HUES48 (cell line): ENCODE data around the gene ANO2.
"Not testable (repeated sequence)": the region's sequence is repeated elsewhere in the genome, so short reads cannot be mapped to it uniquely, and the experiment has no call there.

ENCODE experiments used
- H3K27ac ChIP-seq: one replicate; pipeline ENCODE4 v1.7.0; 2013; ENCODE audit warnings: low read depth, low read length, inconsistent platforms
- H3K27me3 ChIP-seq: 2 replicates; pipeline ENCODE4 v1.6.1; 2013; ENCODE audit warnings: mild to moderate bottlenecking, low read length; ENCODE audit not compliant: control insufficient read depth, insufficient read depth
- H3K36me3 ChIP-seq: 2 replicates; pipeline ENCODE4 v1.6.1; 2013; ENCODE audit warnings: low read length; ENCODE audit not compliant: control insufficient read depth, insufficient read depth
- H3K4me1 ChIP-seq: 2 replicates; pipeline ENCODE4 v1.6.1; 2013; ENCODE audit warnings: mild to moderate bottlenecking, low read length; ENCODE audit not compliant: control insufficient read depth, insufficient read depth
- H3K4me3 ChIP-seq: 2 replicates; pipeline ENCODE4 v1.5.1; 2013; ENCODE audit warnings: mild to moderate bottlenecking, low read depth, low read length
- H3K9ac ChIP-seq: 2 replicates; pipeline ENCODE4 v1.6.1; 2013; ENCODE audit warnings: mild to moderate bottlenecking, low read depth, low read length, moderate library complexity
- H3K9me3 ChIP-seq: 2 replicates; pipeline ENCODE4 v1.6.1; 2013; ENCODE audit warnings: low read length; ENCODE audit not compliant: control insufficient read depth, insufficient read depth

Gene ANO2

DNA sequence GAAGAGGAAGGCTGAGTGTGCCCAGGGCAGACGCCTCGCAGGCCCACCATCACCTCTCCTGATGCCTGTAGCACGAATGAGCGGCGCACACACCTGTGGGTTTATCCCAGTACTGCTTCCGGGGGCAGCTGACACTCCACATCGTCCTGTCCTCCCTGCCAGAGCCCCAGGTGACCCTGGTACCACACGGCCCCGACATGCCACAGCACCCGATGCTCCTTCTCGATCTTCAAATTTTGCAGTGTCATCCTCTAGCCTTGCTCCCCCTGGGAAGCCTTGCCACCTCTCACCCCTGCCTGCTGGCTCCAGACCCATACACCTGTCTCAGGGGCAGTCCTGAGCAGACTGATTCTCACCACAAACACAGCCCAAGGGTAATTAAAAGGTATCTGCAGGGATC is 40.6 kb downstream of the ANO2 start:
- Histone ChIP-seq H3K4me3 (no peak overlapping the region), H3K36me3 (no peaks in the 10 kb centered on the region), H3K27me3 (no peaks in the 10 kb centered on the region), H3K9ac (no peak overlapping the region), H3K27ac (no peak overlapping the region), H3K9me3 (no peaks in the 10 kb centered on the region), H3K4me1 (0 out of 2 replicates have a peak, but pooled peaks cover 5% of the 10 kb centered on the region)

DNA sequence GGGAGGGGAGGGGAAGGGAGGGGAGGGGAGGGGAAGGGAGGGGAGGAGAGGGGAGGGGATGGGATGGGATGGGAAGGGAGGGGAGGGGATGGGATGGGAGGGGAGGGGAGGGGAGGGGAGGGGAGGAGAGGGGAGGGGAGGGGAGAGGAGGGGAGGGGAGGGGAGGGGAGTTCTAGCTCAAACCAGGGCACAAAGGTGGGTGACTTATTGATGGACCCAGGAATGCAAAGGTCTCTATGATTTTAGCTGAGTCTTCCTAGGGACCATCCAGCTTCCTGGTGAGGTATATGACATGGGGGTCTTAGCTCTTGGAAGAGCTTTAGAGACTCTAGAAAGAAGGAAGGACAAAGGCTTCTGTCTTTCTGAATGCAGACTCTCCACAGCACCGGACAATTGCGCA is 42.3 kb downstream of the ANO2 start:
- Histone ChIP-seq H3K4me1 (0 out of 2 replicates have a peak, but pooled peaks cover 5% of the 10 kb centered on the region), H3K27me3 (no peaks in the 10 kb centered on the region), H3K27ac (no peak overlapping the region), H3K9ac (no peak overlapping the region), H3K4me3 (no peak overlapping the region), H3K36me3 (no peaks in the 10 kb centered on the region), H3K9me3 (no peaks in the 10 kb centered on the region)

DNA sequence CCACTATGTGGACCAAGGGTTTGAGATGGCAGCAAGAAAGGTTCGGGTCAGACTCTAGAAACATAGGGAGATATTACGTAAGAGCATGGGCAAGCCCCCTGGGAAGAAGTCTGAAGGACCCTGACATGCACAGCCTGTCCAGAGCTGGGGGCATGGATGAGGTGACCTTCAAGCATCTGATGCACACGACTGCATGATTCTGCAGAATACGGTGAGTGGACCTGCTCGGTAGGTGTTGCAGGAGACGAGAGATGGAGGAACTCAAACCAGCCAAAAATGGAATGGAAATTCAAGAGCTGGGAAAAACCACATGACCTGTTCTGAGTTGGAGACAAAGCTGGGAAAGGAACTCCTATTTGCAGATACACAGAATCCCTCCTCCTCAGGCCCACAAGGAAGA is 43.6 kb downstream of the ANO2 start:
- no peaks in the 10 kb centered on the region for H3K9me3 ChIP-seq
- H3K4me1 ChIP-seq = 0 out of 2 replicates have a peak, but pooled peaks cover 5% of the 10 kb centered on the region
- H3K9ac ChIP-seq = no peak overlapping the region
- H3K4me3 ChIP-seq = no peak overlapping the region
- no peak overlapping the region for H3K27ac ChIP-seq
- H3K27me3 ChIP-seq = no peaks in the 10 kb centered on the region
- H3K36me3 ChIP-seq = no peaks in the 10 kb centered on the region

DNA sequence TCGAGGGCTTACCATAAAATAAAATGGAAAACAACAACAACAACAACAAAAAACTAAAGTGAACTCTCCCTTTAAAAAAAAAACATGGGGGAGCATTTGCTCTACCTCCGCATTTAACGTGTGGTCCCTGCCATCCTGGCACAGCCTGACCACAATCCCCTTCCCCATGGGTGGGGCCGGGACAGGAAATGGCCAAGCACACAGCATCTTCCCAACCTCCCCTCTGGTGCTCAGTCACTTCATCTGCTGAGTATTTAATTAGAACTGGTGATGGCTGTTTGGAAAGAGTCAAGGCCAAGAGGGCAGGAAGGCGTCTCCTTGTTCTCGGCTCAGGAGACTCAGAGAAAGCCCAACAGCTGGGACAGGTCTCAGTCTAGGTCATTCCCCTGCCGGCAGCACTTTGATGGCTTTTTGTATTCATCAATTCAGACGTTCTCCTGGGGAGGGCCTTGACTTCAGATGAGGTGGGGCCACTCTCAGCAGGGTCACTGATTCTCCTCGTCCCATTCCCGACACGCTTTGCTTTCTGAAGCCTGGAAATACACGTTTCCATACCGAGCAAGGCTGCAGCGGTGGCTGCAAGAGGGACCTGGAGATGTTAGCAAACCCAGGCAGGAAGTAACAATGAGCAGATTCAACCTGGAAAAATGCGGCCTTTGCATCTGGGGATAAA is 44.4 kb downstream of the ANO2 start:
- no peaks in the 10 kb centered on the region for H3K9me3 ChIP-seq
- 0 out of 2 replicates have a peak, but pooled peaks cover 5% of the 10 kb centered on the region for H3K4me1 ChIP-seq
- no peaks in the 10 kb centered on the region for H3K27me3 ChIP-seq
- H3K4me3 ChIP-seq = no peak overlapping the region
- no peak overlapping the region for H3K27ac ChIP-seq
- H3K9ac ChIP-seq = no peak overlapping the region
- no peaks in the 10 kb centered on the region for H3K36me3 ChIP-seq

DNA sequence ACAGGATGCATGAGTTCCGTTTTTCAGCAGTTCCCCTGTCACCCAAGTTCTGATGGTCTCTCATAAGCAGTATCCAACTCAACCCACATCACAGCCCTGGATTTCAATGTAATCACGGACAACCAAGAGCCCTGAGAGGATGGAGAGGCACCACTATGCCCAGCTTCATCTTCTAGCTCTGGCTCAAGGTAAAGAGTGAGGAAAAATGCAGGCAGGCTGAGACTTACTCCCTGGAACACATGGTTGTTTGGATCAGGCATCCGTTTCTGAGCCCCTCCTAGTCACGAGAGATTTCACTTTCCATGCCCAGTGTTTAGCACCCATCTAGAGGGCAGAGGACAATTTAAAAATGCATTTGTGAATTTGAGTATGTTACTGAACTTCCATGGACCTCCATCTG is 45.0 kb downstream of the ANO2 start:
- no peak overlapping the region for H3K4me3 ChIP-seq
- no peak overlapping the region for H3K9ac ChIP-seq
- no peak overlapping the region for H3K27ac ChIP-seq
- no peaks in the 10 kb centered on the region for H3K36me3 ChIP-seq
- H3K27me3 ChIP-seq = no peaks in the 10 kb centered on the region
- H3K4me1 ChIP-seq = 0 out of 2 replicates have a peak, but pooled peaks cover 5% of the 10 kb centered on the region
- H3K9me3 ChIP-seq = no peaks in the 10 kb centered on the region

DNA sequence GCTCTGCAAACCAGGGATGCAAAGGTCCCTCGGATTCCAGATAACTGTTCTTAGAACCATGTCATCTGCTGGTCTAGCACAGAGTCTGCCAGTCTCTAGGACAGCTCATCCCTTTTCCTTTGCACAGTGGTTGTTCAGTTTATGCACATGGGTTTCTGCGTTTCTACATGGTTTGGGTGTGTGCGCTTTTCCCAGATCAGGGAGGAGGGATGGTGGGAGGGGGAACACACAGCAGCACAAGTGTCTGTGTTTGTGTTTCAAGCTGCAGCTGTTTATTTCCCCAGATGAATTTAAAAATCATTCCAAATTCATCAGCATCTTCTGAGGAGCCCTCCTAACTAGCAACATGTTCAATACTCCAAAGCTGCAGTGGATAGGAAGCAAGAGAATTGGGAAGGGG is 45.4 kb downstream of the ANO2 start:
- no peak overlapping the region for H3K9ac ChIP-seq
- 0 out of 2 replicates have a peak, but pooled peaks cover 5% of the 10 kb centered on the region for H3K4me1 ChIP-seq
- H3K27me3 ChIP-seq = no peaks in the 10 kb centered on the region
- H3K27ac ChIP-seq = no peak overlapping the region
- no peaks in the 10 kb centered on the region for H3K36me3 ChIP-seq
- no peak overlapping the region for H3K4me3 ChIP-seq
- no peaks in the 10 kb centered on the region for H3K9me3 ChIP-seq

DNA sequence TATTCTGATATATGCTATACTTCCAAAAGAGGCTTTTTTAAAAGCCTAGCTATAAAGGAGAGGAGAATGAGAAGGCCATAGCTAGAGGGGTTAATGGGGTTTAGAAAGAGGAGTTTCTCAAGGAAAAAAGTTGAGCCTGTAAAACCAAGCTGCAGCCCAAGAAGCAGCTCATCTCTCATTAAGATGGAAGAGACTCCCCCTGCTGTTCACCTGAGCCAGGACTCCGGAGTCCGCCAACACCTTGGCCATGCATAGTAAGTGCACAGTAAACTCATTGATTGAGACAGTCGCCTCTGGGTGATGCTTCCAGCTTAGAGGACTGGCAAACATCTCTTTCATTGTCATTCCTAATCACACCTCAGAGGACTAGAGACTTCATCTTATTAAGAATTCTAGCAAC is 46.2 kb downstream of the ANO2 start:
- Histone ChIP-seq H3K4me1 (0 out of 2 replicates have a peak, but pooled peaks cover 5% of the 10 kb centered on the region), H3K9me3 (no peaks in the 10 kb centered on the region), H3K36me3 (no peaks in the 10 kb centered on the region), H3K4me3 (no peak overlapping the region), H3K27ac (no peak overlapping the region), H3K27me3 (no peaks in the 10 kb centered on the region), H3K9ac (no peak overlapping the region)

DNA sequence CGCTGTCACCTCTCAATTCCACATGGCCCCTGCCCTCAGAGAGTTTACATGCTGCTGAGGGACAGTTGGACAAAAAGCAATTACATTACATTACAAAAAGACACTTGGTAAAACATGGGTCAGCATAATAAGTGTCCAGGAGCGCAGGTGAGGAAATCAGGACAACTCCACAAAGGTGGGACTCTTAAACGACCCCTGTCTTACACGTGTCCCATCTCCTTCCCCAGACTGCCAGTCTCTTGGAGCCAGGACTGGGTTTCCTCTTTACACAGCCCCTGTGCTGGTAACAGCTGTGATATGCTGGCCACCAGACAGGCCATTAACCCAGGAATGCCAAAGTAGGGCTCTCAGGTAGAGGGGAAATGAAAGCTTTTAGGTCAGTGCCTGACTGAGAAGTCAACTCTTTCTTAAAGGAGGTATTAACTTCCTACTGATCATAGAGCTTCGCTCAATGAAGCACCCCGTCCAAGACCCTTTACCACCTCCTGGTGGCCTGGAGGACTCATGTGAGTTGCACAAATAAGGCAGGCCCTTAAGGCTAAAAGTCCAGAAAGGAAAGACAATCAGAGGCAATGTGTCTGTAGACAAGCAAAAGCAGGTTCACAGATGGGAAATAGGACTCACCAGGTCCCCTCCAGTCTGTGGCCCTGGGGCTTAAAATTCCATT is 55.5 kb downstream of the ANO2 start:
- no peak overlapping the region for H3K27ac ChIP-seq
- H3K36me3 ChIP-seq = no peaks in the 10 kb centered on the region
- no peaks in the 10 kb centered on the region for H3K27me3 ChIP-seq
- 0 out of 2 replicates have a peak, but pooled peaks cover 4% of the 10 kb centered on the region for H3K9me3 ChIP-seq
- no peaks in the 10 kb centered on the region for H3K4me1 ChIP-seq
- H3K9ac ChIP-seq = no peak overlapping the region
- H3K4me3 ChIP-seq = no peak overlapping the region

DNA sequence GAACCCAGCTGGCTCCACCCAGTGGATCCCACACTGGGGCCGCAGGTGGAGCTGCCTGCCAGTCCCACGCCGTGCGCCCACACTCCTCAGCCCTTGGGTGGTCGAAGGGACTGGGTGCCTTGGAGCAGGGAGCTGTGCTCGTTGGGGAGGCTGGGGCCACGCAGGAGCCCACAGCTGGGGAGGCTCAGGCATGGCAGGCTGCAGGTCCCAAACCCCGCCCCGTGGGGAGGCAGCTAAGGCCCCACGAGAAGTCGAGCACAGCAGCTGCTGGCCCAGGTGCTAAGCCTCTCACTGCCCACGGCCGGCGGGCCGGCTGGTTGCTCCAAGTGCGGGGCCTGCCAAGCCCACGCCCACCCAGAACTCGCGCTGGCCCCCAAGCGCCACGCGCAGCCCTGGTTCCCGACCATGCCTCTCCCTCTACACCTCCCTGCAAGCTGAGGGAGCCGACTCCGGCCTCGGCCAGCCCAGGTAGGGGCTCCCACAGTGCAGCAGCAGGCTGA is 56.2 kb downstream of the ANO2 start:
- Histone ChIP-seq H3K9ac (no peak overlapping the region), H3K27me3 (no peaks in the 10 kb centered on the region), H3K4me1 (no peaks in the 10 kb centered on the region), H3K9me3 (0 out of 2 replicates have a peak, but pooled peaks cover 4% of the 10 kb centered on the region), H3K4me3 (no peak overlapping the region), H3K36me3 (no peaks in the 10 kb centered on the region), H3K27ac (no peak overlapping the region)

DNA sequence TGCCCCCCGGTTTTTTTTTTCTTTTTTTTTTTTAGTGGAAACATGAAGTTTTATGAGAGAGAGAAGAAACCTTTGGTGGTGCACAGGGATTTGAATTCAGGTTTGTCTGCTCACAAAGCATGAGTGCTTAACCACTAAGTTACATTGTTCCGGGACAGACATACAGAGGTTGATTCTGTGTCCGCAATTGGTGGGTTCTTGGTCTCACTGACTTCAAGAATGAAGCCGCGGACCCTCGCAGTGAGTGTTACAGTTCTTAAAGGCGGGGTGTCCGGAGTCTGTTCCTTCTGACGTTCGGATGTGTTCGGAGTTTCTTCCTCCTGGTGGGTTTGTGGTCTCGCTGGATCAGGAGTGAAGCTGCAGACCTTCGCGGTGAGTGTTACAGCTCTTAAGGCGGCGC is 57.2 kb downstream of the ANO2 start:
- H3K9me3 ChIP-seq, H3K36me3 ChIP-seq, H3K9ac ChIP-seq, H3K4me3 ChIP-seq, H3K27ac ChIP-seq, H3K27me3 ChIP-seq, H3K4me1 ChIP-seq: not testable (repeated sequence)

DNA sequence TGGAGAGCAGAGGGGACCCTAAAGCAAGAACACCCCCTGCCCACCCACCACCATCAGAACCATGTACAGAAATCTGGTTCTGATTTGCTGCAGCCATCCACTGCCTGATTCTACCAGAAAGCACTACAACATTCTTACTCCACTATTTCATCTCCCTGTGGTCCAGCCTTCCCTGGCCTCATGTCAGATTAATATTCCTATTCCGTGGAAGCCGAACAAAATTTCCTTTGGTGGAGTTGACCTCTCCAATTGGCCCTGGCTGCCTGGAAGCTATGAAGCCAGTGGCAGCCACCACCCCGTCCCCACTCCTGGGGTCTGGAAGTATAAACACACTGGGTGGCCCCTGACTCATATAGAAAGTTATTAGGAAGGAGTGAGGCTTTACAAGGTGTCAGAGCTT is 60.2 kb downstream of the ANO2 start:
- peaks cover 15% of the 10 kb centered on the region for H3K4me1 ChIP-seq
- no peaks in the 10 kb centered on the region for H3K27me3 ChIP-seq
- H3K4me3 ChIP-seq = no peak overlapping the region
- 0 out of 2 replicates have a peak, but pooled peaks cover 4% of the 10 kb centered on the region for H3K9me3 ChIP-seq
- no peak overlapping the region for H3K27ac ChIP-seq
- H3K9ac ChIP-seq = no peak overlapping the region
- no peaks in the 10 kb centered on the region for H3K36me3 ChIP-seq
